CD4-positive, alpha-beta T cell treated with Interleukin-4 for 1 hour (primary cell): ENCODE data around the gene TMEM145.
"Not testable (repeated sequence)": the region's sequence is repeated elsewhere in the genome, so short reads cannot be mapped to it uniquely, and the experiment has no call there.

ENCODE experiments used
- DNase-seq, 2 donors: peaks; one replicate each; pipeline ENCODE4 v3.0.0-alpha.2; 2020 to 2022

The TMEM145 gene

DNA sequence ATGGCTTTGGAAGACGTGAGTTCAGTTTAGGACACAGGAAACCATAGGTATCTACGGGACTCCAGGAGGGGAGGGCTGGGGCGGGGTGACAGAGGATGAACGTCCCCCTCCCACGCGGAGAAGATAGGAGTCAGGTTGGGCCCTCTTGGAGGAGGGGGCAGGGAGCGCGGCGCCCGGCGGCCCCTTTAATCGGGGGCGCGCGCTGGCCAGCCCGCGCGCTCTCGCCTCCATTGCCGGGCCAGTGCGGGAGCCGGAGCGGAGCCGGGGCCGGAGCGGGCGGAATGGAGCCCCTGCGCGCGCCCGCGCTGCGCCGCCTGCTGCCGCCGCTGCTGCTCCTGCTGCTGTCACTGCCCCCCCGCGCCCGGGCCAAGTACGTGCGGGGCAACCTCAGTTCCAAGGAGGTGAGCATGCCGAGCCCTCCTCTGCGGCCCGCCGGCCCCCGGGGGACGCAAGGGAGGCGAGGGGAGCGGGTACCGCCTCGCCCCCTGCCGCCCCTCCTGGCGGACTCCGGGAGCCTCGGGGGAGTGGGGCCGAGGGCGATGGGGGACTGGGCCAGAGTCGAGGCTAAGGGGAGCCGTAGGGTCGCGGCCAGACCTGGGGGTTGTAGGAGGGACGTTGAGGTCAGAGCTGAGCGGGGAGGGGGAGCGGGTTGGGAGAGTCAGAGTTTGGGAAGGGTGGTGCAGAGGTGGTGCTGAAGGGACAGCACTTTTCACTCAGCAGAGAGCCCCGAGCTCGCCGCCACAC lies at the start of gene TMEM145:
Gene TMEM145 (plus strand): TSS at position 214 of the 744 bp plus-strand sequence. CDS start 68 bp downstream, at position 282.
- no peak for DNase-seq

DNA sequence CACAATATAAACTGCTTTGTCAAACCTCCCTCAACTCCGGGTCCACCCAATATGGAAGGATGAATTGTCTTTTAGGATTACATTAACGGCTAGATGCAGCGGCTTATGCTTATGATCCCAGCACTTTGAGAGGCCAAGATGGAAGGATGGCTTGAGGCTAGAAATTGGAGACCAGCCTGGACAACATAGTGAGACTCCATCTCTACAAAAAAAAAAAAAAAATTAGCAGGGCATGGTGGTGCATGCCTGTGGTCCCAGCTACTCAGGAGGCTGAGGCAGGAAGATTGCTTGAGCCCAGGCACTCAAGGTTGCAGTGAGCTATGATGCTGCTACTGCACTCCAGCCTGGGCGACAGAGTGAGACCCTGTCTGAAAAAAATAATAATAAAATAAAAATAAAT lies 47.0 kb upstream of the TMEM145 start:
- DNase-seq, result not testable (repeated sequence)

DNA sequence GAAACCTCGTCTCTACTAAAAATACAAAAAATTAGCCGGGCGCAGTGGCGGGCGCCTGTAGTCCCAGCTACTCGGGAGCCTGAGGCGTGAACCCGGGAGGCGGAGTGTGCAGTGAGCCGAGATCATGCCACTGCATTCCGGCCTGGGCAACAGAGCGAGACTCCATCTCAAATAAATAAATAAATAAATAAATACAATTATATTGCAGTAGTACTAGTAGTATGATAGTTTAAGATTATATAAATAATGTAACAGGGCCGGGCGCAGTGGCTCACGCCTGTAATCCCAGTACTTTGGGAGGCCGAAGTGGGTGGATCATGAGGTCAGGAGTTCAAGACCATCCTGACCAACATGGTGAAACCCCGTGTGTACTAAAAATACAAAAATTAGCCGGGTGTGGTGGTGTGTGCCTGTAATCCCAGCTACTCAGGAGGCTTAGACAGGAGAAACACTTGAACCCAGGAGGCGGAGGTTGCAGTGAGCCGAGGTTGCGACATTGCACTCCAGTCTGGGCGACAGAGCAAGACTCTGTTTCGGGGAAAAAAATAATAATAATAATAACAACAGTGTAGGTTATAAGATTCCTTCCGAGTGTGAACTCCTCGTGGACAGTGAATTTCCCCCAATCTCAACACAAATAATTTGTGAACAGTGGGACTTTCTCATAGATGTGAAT lies 46.0 kb upstream of the TMEM145 start:
- not testable (repeated sequence) for DNase-seq

DNA sequence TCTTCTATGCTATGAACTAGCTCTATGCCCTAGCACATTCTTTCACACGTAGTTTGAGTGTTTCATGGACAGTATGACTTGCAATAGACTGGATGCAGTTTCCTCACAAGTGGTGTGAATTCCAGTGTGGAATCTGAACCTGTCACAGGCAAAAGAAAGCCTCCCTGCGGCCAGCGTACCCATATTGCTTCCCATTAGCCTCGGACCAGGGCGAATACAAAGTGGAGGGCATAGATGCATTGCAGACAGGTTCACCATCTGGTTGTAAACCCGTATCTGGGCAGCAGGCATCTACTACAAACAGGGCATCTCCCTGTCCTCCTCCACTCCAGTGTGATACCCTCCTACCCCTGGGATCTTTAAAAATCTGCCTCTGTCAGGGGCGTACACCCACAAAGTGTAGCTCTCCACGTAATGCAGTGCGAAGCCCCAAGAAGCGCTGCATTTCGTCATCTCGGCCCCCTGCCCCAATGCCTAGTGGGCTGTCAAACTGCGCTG lies 45.4 kb upstream of the TMEM145 start:
- no peak for DNase-seq

DNA sequence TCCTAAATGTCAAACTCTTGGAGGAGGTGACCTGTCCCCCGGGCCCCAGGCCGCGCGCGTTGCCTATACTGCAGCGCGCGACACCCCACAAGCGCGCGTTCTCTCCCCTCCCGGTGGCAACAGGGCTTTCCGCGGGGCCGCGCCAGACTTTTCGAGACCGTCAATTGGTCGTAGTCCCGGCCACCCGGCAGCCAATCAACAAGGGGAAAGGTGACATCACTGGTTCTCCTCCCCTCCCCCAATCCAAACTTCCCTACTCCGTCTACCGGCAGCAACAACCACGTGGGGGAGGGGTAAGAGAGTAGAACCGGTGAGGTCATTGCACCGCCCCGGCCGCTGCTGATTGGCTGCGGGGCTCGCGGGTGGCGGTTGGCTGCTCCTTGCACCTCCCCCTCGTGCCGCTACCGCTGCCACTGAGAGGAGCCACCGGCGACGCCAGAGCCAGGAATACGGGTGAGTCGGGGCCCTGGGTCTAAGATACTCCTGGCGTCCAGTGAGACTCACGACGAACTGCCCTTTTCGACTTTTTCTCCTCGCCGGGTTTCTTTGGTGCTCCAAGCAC lies 44.9 kb upstream of the TMEM145 start:
- peak; percentile 100 for DNase-seq

DNA sequence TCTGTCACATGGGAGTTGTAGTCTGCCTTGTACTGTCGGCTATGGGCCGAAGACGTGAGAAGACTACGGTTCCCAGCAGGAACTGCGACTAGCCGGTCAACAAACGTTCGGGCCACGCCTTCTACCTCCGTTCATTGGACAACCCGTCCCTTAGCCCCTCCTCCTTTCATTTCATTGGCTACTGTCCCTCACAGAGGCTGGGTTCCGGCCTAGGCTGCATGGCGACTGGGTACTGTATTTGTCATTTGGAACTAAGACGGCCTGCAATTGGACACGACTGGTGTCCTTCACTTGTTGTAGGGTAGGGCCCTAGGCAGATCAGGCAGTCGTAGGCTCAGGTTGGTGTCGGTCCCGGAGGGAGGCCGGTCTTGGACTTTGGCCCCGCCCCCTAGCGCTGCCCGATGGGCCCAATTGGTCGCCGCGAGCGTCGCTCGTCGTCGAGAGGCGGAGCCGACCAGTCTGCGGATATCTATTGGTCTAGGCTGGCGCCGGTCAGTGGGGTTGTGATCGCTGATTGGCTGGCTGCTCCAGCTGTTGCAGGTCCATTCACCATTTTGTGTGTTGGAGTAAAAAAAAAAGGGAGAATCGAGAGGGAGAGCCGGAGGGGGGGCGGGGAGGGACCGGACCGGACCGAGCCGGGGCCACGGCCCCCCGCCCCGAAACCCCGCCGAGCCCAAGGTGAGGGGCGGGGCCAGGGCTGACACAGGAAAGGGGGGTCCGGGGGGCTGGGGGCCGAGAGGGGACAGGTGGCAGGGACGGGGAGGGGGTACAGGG lies 44.2 kb upstream of the TMEM145 start, which contains the start of gene CIC:
Gene CIC (plus strand): TSS at position 549 of the 774 bp plus-strand sequence. CDS start 2,532 bp downstream, outside the sequence.
- peak; percentile 100 for DNase-seq

DNA sequence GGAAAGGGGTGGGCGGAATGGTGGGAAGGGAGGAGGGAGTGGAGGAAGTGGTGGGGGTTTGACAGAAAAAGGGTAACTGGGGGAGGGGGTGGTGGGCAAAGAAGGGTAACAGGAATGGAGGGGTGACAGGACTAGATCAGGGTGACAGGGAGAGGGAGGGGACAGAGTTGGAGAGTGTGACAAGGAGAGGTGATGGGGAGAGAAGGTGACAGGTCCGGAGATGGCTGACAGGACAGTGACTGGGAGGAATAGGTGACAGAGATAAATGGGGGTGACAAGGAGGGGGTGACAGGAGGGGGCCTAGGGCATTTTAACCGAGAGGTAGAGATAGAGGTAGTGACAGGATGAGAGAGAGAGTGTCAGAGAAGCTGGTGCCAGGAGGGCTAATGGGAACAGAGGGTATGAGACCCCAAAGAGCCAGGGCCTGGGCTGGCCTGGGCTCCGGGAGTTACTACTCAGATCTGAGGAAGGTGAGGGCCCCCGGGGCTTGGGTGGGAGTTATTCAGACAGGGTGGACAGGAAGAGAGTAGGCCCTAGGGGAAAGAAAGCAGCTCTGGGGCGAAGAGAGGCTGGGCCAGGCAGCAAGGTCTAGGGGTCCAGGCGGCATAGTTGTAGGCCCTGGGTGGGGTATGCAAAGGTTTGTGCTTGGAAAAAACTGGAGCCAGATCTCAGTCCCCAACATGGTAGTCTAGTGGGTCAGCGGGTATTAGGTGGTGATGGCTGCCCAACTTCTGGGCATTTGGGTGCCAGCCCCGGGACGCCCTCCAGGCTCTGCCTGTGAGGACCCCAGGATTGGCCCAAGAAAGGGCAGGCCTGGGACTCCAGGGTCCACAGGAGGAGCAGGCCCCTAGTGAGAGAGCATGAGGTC lies 43.4 kb upstream of the TMEM145 start:
- DNase-seq, result no peak

DNA sequence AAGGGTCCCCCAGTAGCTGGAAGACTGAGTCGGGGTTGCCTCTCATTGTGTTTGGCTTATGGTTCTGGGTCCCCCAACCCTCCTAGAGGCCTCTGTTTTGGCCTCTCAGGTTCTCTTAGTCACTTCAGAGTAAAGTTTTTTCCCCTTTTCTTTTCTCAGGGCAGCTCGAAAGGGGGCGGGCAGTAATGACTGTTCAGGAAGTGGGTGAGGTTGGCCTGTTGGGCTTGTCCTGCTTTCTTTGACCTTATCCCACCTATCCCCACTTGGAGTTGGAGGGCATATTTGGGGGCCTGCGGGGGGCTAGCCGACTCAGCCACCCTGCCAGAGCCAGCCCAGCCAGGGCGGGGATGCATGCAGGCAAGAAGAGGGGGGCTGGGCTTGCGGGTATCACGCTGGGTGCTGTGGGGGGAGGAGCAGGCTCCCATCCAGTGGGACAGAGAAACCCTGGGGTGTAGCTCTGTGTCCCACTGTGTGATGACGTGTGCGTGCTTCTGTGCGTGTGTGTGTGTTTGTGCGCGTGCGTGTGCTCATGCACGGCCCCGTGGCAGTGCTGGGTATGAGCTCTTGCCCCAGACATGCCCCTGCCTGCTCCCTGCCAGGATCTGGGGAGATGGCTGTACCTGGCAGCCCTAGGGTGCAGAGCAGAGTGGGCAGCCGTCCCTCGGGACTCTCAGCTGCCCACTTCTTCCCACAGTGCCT lies 42.6 kb upstream of the TMEM145 start:
- peak; percentile 85 to 87 for DNase-seq

DNA sequence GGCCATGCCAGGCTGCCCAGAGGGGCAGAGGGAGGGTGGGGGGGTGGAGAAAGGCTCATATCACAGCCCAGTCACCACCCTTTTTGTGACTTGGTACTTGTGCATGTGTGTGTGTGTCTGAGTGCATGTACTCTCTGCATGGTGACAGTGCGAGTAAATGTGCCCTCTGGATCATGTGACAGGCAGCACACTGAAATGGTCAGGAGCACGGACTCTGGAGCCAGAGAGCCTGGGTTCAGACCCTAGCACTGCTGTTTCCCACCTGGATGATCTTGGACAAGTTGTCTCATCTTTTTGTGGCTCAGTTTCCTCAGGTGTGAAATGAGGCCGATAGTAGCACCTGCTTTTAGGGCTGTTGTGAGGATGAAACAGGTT lies 42.1 kb upstream of the TMEM145 start:
- no peak for DNase-seq

DNA sequence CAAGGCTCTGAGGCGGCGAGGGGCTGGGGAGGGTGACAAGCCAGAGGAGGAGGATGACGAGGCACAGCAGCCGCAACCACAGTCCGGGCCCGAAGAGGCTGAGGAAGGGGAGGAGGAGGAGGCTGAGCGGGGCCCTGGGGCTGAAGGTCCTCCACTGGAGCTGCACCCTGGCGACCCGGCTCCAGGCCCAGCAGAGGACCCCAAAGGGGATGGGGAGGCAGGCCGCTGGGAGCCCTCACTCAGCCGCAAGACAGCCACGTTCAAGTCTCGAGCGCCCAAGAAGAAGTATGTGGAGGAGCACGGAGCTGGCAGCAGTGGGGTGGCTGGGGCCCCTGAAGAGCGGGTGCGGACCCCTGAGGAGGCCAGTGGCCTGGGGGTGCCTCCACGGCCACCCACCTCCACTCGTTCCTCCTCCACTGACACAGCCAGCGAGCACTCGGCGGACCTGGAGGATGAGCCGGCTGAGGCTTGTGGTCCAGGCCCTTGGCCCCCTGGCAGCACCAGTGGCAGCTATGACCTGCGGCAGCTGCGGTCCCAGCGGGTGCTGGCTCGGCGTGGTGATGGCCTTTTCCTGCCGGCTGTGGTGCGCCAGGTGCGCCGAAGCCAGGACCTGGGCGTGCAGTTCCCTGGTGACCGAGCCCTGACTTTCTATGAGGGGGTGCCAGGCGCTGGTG lies 41.1 kb upstream of the TMEM145 start:
- no peak for DNase-seq

DNA sequence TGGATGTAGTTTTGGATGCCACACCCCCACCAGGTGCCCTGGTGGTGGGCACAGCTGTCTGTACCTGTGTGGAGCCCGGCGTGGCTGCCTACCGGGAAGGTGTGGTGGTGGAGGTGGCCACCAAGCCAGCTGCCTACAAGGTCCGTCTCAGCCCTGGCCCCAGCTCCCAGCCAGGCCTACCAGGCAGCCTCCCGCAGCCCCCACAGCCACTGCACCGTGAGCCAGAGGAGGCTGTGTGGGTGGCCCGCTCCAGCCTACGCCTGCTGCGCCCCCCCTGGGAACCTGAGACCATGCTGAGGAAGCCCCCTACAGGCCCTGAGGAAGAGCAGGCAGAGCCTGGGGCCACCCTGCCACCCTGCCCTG lies 40.6 kb upstream of the TMEM145 start:
- no peak for DNase-seq

DNA sequence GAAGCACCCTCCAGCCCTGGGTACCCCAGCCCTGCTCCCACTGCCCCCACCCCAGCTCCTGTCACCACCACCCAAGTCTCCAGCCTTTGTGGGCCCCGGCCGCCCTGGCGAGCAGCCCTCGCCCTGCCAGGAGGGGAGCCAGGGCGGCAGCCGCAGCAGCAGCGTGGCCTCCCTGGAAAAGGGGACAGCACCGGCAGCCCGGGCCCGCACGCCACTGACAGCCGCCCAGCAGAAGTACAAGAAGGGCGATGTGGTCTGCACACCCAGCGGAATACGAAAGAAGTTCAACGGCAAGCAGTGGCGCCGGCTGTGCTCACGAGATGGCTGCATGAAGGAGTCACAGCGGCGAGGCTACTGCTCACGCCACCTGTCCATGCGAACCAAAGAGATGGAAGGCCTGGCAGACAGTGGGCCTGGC lies 40.1 kb upstream of the TMEM145 start:
- no peak for DNase-seq

DNA sequence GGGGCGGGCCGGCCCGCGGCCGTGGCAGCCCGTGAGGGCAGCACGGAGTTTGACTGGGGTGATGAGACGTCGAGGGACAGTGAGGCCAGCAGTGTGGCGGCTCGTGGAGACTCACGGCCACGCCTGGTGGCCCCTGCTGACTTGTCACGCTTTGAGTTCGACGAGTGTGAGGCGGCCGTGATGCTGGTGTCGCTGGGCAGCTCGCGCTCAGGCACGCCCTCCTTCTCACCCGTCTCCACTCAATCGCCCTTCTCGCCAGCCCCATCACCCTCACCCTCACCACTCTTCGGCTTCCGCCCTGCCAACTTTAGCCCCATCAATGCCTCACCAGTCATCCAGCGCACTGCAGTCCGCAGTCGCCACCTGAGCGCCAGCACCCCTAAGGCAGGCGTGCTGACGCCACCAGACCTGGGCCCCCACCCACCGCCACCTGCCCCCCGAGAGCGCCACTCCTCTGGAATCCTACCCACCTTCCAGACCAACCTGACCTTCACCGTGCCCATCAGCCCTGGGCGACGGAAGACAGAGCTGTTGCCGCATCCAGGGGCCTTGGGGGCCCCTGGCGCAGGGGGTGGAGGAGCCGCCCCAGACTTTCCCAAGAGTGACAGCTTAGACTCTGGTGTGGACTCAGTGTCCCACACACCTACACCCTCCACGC lies 39.6 kb upstream of the TMEM145 start:
- no peak for DNase-seq

DNA sequence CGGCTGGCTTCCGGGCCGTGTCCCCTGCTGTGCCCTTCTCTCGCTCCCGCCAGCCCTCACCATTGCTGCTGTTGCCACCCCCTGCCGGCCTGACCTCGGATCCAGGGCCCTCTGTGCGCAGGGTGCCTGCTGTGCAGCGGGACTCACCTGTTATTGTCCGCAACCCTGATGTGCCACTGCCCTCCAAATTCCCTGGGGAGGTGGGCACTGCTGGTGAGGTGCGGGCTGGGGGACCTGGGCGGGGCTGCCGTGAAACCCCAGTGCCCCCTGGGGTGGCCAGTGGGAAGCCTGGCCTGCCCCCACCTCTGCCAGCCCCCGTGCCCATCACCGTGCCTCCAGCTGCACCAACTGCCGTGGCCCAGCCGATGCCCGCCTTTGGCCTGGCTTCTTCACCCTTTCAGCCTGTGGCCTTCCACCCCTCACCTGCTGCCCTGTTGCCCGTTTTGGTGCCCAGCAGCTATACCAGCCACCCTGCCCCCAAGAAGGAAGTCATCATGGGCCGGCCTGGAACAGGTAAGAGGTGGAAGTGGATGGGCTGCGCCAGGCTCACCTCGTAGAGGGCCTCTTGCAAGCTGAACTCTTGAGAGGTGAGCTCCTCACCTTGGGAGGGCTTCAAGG lies 38.9 kb upstream of the TMEM145 start:
- DNase-seq, result no peak

DNA sequence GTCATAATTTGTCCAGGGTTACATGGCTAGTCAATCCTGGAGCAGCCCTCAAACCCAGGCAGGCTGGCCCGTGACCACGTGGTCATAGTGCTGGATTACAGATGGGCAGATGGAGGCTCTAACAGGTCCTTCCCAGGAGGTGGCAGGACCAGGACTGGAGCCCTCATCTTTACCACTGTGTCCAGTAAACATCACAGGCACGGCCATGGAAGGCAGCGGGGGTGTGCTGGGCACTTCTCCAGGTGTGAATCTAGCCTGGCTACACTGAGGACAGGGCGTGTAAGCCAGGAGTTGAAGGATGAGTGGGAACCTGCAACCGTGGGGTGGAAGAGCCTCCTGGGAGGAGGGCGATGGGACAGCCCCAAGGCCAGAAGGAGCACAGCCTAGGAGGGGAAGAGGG lies 38.0 kb upstream of the TMEM145 start:
- no peak for DNase-seq

DNA sequence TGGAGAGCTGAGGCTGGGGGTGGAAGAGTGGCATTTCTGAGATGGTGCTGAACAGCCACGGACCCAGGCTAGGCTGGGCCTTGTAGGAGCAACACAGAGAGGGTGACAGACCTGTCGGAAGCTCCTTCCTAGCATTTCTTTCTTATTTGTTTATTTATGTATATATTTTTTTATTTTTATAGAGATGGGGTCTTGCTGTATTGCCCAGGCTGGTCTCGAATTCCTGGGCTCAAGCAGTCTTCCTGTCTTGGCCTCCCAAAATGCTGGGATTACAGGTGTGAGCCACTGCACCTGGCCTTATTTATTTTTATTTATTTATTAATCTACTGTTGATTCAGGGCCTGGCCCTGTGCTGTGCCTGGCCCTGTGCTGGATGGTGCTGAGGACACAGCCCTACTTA lies 37.6 kb upstream of the TMEM145 start:
- no peak for DNase-seq

DNA sequence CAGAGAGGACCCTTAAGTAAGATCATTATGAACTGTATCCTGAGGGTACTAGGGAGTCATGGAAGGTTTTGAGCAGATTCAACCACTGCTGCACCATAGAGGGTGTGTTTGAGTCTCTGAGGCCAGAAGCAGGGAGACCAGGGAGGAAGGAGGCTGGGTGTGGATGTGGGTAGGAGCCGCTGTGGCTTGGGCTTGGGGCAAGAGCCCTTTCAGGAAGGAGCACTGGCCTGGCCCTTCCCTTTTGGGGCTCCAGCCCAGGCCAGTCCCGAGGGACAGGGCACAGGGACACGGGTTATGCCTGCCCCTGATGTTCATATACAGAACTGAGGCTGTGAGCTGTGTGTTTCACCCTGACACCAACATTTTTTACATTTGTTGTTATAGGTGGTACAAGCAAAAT lies 36.8 kb upstream of the TMEM145 start:
- DNase-seq, result no peak

DNA sequence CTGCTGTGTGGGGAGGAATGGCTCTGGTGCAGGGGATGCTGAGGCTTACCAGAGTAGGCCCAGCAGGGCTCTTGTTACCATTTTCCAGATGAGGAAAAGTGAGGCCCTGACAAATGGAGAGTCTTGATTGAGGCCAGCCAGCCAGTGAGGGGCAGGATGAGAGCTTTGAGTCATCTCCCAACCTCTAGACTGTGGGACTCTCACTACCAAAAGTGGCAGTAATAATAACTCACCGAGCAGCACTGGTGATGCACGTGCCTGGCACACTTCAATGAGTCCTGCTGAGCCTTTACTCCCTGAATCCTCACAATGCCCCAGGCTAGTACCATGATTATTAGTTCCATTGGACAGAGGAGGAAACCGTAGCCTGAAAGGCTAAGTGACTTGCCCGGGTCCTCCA lies 36.3 kb upstream of the TMEM145 start:
- no peak for DNase-seq

DNA sequence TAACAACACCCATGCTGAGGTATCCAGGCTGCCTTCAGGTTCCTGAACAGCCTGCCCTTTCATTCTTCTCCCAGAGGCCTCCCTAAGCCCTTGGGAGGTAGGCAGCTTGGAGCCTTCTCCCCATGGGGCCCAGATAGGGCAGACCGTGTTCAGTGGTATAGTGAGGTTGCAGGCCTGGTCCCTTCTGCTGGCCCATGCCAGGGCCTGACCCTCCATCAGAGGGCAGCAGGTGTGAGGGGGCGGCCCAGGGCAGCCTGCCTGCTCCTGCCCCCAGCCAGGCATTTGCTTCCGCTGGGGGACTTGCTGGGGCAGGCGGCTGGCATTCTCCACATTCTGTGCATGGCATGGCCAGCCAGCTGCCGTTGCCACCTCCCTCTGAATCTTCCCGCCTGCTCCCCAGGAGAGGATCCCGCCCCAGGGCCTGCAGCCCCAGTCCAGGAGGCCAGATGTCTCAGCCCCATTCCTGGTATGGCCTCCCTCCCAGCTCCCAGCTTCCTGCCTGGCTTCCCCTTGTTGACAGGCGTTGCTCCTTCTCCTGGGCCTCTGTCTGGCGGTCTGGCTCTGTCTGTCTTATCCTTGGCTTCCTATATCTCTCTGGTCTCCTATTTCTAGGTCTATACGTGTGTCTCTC lies 35.2 kb upstream of the TMEM145 start:
- DNase-seq, result no peak
